OCI-LY1 (cell line): ENCODE measurements around the gene RNF6.

ENCODE experiments used
- H2AFZ ChIP-seq: fragments of 200-600 bp; sonication (generic), shearing (Covaris generic); 2 replicates; pipeline ENCODE4 v1.6.0; 2014; ENCODE audit warnings: antibody characterized with exemption, mild to moderate bottlenecking, low read length
- H3F3A ChIP-seq: fragments of 200-600 bp; sonication (generic), shearing (Covaris generic); 2 replicates; pipeline ENCODE4 v1.6.0; 2014; ENCODE audit warnings: mild to moderate bottlenecking, antibody characterized with exemption, low read length, moderate library complexity; ENCODE audit not compliant: insufficient read depth
- H3K27ac ChIP-seq: fragments of 200-600 bp; sonication (generic); 2 replicates; pipeline ENCODE4 v1.5.1; 2014; ENCODE audit warnings: low read length, mixed run types, mild to moderate bottlenecking, low read depth; ENCODE audit not compliant: poor library complexity, severe bottlenecking
- H3K27me3 ChIP-seq: fragments of 200-600 bp; sonication (generic); 2 replicates; pipeline ENCODE4 v1.6.0; 2014; ENCODE audit warnings: antibody characterized with exemption, mild to moderate bottlenecking, low read length, moderate library complexity; ENCODE audit not compliant: insufficient read depth
- H3K36me3 ChIP-seq: fragments of 200-600 bp; sonication (generic); 2 replicates; pipeline ENCODE4 v1.6.1; 2014; ENCODE audit warnings: mild to moderate bottlenecking, antibody characterized with exemption, low read length, moderate library complexity, mixed read lengths; ENCODE audit not compliant: insufficient read depth
- H3K4me1 ChIP-seq: fragments of 200-600 bp; sonication (generic); 2 replicates; pipeline ENCODE4 v1.5.1; 2014; ENCODE audit warnings: mild to moderate bottlenecking, low read length, moderate library complexity; ENCODE audit not compliant: insufficient read depth, severe bottlenecking
- H3K4me2 ChIP-seq: fragments of 200-600 bp; sonication (generic), shearing (Covaris generic); 2 replicates; pipeline ENCODE4 v1.6.1; 2014; ENCODE audit warnings: low read length
- H3K4me3 ChIP-seq: fragments of 200-600 bp; sonication (generic); 2 replicates; pipeline ENCODE4 v1.5.1; 2014; ENCODE audit warnings: low read length, low read depth, mild to moderate bottlenecking, mixed read lengths; ENCODE audit not compliant: poor library complexity, severe bottlenecking
- H3K79me2 ChIP-seq: fragments of 200-600 bp; shearing (Covaris generic); 2 replicates; pipeline ENCODE4 v1.6.1; 2016; ENCODE audit warnings: mixed run types, low read length, mixed read lengths; ENCODE audit not compliant: insufficient read depth
- H3K9ac ChIP-seq: fragments of 200-600 bp; sonication (generic), shearing (Covaris generic); 2 replicates; pipeline ENCODE4 v1.6.1; 2014; ENCODE audit warnings: mild to moderate bottlenecking, low read length, mixed read lengths
- H3K9me2 ChIP-seq: fragments of 200-600 bp; sonication (generic), shearing (Covaris generic); 2 replicates; pipeline ENCODE4 v1.6.1; 2014; ENCODE audit warnings: low read depth, mild to moderate bottlenecking, low read length, mixed read lengths
- H3K9me3 ChIP-seq: fragments of 200-600 bp; shearing (Covaris generic); 2 replicates; pipeline ENCODE4 v1.6.1; 2014; ENCODE audit warnings: low read length, mixed read lengths
- H4K20me1 ChIP-seq: fragments of 200-600 bp; sonication (generic), shearing (Covaris generic); 2 replicates; pipeline ENCODE4 v1.6.0; 2016; ENCODE audit warnings: mild to moderate bottlenecking, low read length; ENCODE audit not compliant: insufficient read depth
- EZH2 ChIP-seq: fragments of 200-600 bp; sonication (generic), shearing (Covaris generic); IDR thresholded peaks from 2 replicates; pipeline ENCODE4 v1.8.0; 2017; ENCODE audit warnings: borderline replicate concordance, mixed run types, mild to moderate bottlenecking, antibody characterized with exemption, low read length, moderate library complexity, mixed read lengths
- TF ChIP-seq, protein P1 (sequence below): fragments of 200-600 bp; sonication (generic), shearing (Covaris generic); IDR thresholded peaks from 2 replicates; pipeline ENCODE4 v1.5.1; 2017; ENCODE audit warnings: mild to moderate bottlenecking, antibody characterized with exemption, low read length, moderate library complexity, mixed read lengths

RNF6 gene

DNA sequence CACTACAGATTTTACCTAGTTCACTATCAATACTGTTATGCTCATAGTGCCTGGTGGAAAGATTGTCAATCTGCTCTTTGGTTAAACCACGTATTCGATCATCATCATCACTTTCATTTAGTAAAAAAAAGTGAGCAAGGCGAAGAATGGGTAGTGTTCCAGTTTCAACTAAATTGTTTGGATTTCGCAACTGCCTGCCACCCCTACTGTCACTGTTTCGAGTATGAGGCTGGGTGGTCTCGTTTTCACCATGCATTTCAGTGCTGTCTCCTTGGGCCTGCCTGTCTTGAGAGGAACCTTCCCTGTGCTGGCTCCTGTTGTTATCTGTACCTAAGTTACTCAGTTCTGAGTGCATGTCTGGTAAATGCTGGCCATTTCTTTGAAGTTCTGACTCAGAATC, 8.1 kb downstream of the RNF6 start:
- H3K36me3 ChIP-seq = peaks cover 87% of the 10 kb centered on the region
- no peaks in the 10 kb centered on the region for H4K20me1 ChIP-seq
- H3K4me3 ChIP-seq = no peak overlapping the region
- H3K79me2 ChIP-seq = no peaks in the 10 kb centered on the region
- H3K9ac ChIP-seq = no peak overlapping the region
- no peak overlapping the region for H3K27ac ChIP-seq
- H3K27me3 ChIP-seq = no peaks in the 10 kb centered on the region
- TF ChIP-seq, protein P1, sequence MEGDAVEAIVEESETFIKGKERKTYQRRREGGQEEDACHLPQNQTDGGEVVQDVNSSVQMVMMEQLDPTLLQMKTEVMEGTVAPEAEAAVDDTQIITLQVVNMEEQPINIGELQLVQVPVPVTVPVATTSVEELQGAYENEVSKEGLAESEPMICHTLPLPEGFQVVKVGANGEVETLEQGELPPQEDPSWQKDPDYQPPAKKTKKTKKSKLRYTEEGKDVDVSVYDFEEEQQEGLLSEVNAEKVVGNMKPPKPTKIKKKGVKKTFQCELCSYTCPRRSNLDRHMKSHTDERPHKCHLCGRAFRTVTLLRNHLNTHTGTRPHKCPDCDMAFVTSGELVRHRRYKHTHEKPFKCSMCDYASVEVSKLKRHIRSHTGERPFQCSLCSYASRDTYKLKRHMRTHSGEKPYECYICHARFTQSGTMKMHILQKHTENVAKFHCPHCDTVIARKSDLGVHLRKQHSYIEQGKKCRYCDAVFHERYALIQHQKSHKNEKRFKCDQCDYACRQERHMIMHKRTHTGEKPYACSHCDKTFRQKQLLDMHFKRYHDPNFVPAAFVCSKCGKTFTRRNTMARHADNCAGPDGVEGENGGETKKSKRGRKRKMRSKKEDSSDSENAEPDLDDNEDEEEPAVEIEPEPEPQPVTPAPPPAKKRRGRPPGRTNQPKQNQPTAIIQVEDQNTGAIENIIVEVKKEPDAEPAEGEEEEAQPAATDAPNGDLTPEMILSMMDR = no peak
- TF ChIP-seq EZH2 = no peak
- H3K4me2 ChIP-seq = no peak overlapping the region
- no peaks in the 10 kb centered on the region for H3K9me3 ChIP-seq
- no peaks in the 10 kb centered on the region for H3K9me2 ChIP-seq
- H3K4me1 ChIP-seq = no peaks in the 10 kb centered on the region
- no peaks in the 10 kb centered on the region for H3F3A ChIP-seq
- no peak overlapping the region for H2AFZ ChIP-seq

DNA sequence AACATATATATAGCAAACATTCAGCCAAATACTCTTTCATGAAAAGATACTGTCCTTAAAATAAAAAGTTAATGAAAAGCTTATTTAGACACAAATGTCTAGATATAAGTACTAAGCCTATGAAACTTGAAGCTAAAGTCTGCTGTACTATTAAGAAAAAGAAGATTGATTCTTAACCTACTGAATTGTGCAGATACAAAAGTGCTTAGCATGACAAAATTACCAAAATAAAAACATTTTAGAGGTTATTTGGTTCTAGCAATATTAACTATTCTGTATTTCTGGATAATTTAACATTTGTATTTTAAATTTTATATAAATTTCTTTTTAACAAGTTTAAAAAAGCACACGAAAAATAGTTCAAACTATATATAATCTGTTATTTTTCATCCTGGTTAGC, 8.8 kb downstream of the RNF6 start:
- no peaks in the 10 kb centered on the region for H3K27me3 ChIP-seq

DNA sequence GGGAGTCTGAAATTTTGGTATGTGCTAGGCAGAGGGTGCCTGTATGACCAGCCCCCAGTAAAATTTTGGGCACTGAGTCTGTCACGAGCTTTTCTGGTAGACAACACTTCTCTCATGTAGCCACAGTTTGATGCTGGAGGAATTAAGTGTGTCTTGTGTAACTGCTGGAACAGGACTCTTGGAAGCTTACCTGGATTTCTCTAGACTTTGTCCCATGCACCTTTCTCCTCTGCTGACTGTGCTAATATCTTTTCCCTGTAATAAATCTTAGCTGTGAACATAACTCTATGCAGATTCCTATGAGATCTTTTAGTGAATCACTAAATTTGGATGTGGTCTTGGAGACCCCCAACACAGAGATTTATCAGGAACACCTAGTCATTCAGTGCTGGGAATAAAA, 13.8 kb downstream of the RNF6 start:
- Histone ChIP-seq H3K4me1 (no peaks in the 10 kb centered on the region), H3K27me3 (no peaks in the 10 kb centered on the region), H3K9me3 (no peaks in the 10 kb centered on the region), H3K36me3 (peaks cover 51% of the 10 kb centered on the region), H2AFZ (no peak overlapping the region), H3K27ac (no peak overlapping the region), H3K9ac (no peak overlapping the region), H3K79me2 (no peaks in the 10 kb centered on the region), H3K4me2 (no peak overlapping the region), H4K20me1 (no peaks in the 10 kb centered on the region), H3K4me3 (no peak overlapping the region), H3K9me2 (no peaks in the 10 kb centered on the region), H3F3A (no peaks in the 10 kb centered on the region)
- TF ChIP-seq EZH2 = no peak
- TF ChIP-seq, protein P1 = no peak

More for the DNA sequence above, 8.8 kb downstream of the RNF6 start:
- Histone ChIP-seq H3K9me3 (no peaks in the 10 kb centered on the region), H2AFZ (no peak overlapping the region), H3K36me3 (peaks cover 87% of the 10 kb centered on the region), H4K20me1 (no peaks in the 10 kb centered on the region), H3K4me1 (no peaks in the 10 kb centered on the region), H3K27ac (no peak overlapping the region), H3K9me2 (no peaks in the 10 kb centered on the region), H3K9ac (no peak overlapping the region), H3F3A (no peaks in the 10 kb centered on the region), H3K79me2 (no peaks in the 10 kb centered on the region), H3K4me3 (no peak overlapping the region), H3K4me2 (no peak overlapping the region)
- TF ChIP-seq, protein P1 = no peak
- no peak for TF ChIP-seq EZH2
